Activated naive CD8-positive, alpha-beta T cell treated with anti-CD3 and anti-CD28 coated beads for 36 hours (primary cell): ENCODE results near the gene SCARB1. TPM values are rescaled to one million over a fixed set of nuclear protein-coding genes. Genes with fewer than 3 reads are reported as not detected.

Experiments used
- DNase-seq: peaks from one replicate; pipeline ENCODE4 v3.0.0; 2021
- H3K27ac Mint-ChIP-seq: one replicate; pipeline ENCODE4 v1.8.0; 2022; ENCODE audit warnings: mild to moderate bottlenecking, moderate library complexity, mixed read lengths
- H3K27me3 Mint-ChIP-seq: one replicate; pipeline ENCODE4 v1.8.0; 2022; ENCODE audit warnings: mild to moderate bottlenecking, mixed read lengths
- H3K36me3 Mint-ChIP-seq: one replicate; pipeline ENCODE4 v1.8.0; 2021; ENCODE audit warnings: mild to moderate bottlenecking, mixed read lengths
- H3K4me1 Mint-ChIP-seq: one replicate; pipeline ENCODE4 v1.8.0; 2021; ENCODE audit warnings: mixed read lengths
- H3K4me3 Mint-ChIP-seq: one replicate; pipeline ENCODE4 v1.8.0; 2022; ENCODE audit warnings: mild to moderate bottlenecking, moderate library complexity, mixed read lengths
- H3K9me3 Mint-ChIP-seq: one replicate; pipeline ENCODE4 v1.8.0; 2022; ENCODE audit warnings: mixed read lengths
- total RNA-seq, 2 experiments: library from RNA; stranded (reverse); gene quantifications; one replicate each; pipeline ENCODE4 v1.2.3, GENCODE V29; 2021

Gene SCARB1
- total RNA-seq, 2 experiments from 2014 or later = 40.3 to 43.8 TPM

DNA sequence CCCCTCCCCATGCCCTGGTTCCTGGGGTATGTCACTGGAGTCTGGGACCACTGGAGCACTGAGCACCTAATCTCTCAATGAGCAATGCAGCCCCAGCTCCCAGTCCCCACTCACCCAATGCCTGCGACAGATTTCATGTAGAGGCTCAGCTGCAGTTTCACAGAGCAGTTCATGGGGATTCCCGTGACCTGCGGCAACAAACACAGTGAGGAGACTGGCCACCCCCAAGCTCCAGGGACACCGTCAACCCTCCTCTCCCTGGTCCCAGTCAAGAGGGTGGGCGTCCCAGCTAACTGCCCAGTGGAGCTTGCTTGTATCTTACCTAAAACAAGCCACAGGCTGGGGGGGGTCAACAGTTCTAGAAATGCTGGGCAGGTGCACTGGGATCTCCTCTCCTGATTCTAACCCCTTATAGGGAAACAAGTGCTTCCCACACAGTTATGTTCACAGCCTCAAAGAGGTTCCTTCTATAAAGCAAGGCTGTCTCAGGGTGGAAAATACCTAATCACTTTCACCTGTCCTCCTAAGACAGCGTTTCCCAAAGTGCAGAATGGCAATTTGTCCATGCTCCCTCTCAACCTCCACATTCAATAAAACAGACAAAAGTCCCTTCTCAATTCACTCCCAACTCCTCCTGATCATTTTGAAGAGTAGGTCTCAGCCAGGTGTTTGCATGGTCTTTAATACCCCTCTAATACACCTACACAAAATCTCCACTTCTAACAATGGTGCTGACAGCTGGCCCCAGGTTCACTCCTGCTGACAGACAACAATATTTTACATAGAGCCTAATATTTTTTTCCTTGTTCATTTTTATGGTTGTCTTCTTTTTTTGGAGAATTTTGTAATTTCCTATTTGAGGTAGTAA, 68.3 kb downstream of the SCARB1 start:
- Mint-ChIP-seq H3K4me1 (peaks cover 18% of the 10 kb centered on the region), H3K27me3 (no peaks in the 10 kb centered on the region), H3K4me3 (no peak overlapping the region), H3K9me3 (no peaks in the 10 kb centered on the region), H3K36me3 (peaks cover 42% of the 10 kb centered on the region), H3K27ac (no peak overlapping the region)
- DNase-seq = no peak

DNA sequence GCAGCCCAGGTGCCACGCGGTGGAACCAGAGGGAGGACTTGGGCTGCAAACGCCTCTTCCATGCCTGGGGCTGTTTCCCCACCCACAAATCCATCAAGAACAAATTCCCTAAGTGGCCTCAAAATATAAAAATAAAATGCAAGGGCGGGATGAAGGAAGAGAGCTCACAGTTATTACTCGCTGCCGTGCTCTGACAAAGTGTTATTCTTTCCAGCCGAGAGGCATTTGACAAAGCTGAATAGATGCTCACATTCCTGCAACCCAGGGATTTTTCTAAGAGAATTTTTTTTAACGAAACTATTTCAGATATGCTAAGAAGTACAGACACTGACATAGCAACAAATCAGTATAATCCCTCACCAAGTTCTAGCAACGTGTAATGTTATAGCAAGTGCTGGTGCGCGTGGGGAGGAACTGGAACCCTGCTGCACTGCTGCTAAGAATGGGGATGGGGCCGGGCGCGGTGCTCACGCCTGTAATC, 70.7 kb downstream of the SCARB1 start:
- no peaks in the 10 kb centered on the region for H3K9me3 Mint-ChIP-seq
- H3K36me3 Mint-ChIP-seq = peaks cover 36% of the 10 kb centered on the region
- no peak for DNase-seq

DNA sequence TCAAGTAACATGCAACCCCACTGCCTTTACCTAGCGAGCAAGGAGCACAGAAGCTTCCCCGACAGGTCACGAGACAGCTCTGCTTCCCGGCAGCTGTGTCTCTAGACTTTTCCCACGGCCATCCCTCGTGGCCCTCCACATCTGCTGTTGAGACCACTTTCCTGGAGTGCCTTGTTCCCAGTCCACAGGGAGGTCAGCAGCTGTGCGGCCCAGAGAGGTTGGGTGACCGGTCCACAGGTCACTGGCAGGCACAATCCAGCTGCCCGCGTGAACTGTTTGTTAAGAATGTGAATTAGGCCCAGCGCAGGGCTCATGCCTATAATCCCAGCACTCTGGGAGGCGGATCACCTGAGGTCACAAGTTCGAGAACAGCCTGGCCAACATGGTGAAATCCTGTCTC, 71.5 kb downstream of the SCARB1 start:
- Mint-ChIP-seq H3K36me3 (peaks cover 32% of the 10 kb centered on the region), H3K4me1 (peaks cover 12% of the 10 kb centered on the region), H3K27me3 (no peaks in the 10 kb centered on the region), H3K27ac (no peak overlapping the region), H3K9me3 (no peaks in the 10 kb centered on the region), H3K4me3 (no peak overlapping the region)
- no peak for DNase-seq

More for the DNA sequence above, 70.7 kb downstream of the SCARB1 start:
- Mint-ChIP-seq H3K27me3 (no peaks in the 10 kb centered on the region), H3K4me1 (peaks cover 18% of the 10 kb centered on the region), H3K27ac (no peak overlapping the region), H3K4me3 (no peak overlapping the region)

DNA sequence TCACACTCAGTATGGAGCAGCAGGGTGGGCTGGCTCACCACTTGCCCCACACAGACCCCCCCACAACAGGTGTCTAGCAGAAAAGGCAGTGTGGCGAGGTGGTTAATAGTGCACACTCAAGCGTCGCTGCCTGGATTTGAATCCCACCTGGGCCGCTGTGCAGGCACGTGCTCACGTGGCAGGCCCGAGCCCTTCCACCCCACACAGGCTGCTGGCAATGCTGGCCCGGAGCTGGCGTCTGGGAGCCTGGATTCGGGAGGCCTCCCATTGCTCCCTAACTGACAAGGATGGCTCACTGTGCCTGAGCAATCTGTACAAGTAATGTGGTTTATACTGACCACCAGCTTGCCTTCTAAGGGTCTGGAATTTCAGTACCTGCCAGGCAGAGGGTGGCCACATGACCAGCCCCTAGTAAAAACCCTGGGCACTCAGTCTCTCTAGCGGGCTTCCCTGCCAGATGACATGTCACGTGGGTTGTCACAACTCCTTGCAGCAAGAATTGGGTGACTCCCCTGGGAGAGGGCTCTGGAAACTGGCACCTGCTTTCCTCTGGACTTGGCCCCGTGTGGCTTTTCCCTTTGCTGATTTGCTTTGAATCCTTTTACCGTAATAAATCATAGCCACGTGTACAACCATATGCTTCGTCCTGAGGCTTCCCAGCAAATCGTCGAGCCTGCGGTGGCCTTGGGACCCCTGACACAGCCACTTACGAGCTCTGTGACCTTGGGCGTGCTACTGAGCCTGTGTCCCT, 72.8 kb downstream of the SCARB1 start:
- Mint-ChIP-seq H3K36me3 (peaks cover 31% of the 10 kb centered on the region), H3K4me3 (no peak overlapping the region), H3K27me3 (no peaks in the 10 kb centered on the region), H3K4me1 (no peaks in the 10 kb centered on the region), H3K9me3 (no peaks in the 10 kb centered on the region), H3K27ac (no peak overlapping the region)
- DNase-seq = no peak

DNA sequence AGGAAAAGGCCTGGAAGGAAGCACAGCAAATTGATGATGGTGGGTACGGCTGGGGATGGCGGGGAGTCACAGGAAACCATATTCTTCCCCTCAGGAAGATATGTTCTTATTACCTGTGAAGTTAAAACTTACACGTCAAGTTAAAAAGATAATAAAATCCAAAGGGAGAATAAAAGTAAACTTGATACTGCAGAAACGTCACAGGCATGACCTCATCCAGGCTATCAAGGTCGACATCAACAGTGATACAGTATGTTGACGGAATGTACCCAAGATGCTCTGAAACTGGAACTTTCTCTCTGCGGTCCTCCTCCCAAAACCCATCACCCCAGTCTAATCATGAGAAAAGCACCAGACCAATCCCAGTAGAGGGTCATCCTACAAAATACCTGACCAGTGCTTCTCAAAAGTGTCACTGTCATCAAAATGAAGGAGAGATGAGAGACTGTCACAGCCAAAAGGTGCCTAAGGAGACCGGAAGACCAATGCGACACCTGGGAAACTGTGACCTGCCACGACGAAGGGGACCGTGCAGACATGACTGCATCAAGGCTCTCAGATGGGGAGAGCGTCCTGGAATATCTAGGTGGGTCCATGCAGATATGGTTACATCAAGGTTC, 74.6 kb downstream of the SCARB1 start:
- no peak for DNase-seq
- Mint-ChIP-seq H3K9me3 (no peaks in the 10 kb centered on the region), H3K4me1 (no peaks in the 10 kb centered on the region), H3K27me3 (no peaks in the 10 kb centered on the region), H3K4me3 (no peak overlapping the region), H3K36me3 (peaks cover 27% of the 10 kb centered on the region), H3K27ac (no peak overlapping the region)

DNA sequence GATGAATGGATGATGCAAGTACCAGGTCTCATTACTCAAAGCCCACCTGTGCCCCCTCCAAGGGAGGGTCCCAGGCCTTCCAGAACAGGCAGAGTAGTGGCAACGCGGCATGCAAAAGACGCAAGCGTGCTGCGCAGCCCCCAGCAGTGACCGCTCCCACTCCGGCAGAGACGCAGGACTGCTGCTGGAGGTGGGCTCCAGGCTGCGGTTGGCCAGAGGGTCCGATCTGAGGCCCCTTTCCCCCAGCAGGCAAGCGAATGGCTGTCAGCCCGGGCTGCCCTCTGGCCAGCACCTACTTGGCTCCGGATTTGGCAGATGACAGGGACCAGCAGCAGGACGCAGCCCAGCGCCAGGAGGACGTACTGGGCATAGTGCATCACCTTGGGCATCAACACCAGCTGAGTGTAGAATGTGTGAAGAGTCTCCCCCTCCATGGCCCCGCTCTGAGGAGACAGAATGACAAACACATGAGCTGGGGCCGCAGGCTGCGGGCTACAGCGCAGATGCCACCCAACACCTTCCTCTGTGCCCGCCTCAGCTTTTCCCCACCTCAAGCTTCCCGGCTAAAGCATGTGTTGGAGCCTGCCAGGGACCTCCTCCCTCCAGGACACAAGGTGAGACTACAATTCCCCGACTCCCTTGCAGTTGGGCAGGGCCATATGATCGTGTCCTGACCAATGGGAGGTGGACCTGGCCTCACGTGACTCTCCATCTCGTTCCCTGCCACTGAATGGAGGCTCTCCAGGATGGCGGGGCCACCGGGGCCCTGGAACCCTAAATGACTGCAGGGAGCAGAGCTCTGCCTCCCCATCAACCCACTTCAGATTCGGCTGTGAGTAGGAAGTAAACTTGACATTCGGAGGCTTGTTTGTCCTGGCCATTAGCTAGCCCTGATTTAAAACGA, 77.4 kb downstream of the SCARB1 start:
- Mint-ChIP-seq H3K36me3 (peaks cover 21% of the 10 kb centered on the region), H3K27ac (no peak overlapping the region), H3K9me3 (no peaks in the 10 kb centered on the region), H3K4me3 (no peak overlapping the region), H3K4me1 (no peaks in the 10 kb centered on the region), H3K27me3 (no peaks in the 10 kb centered on the region)
- DNase-seq = no peak

DNA sequence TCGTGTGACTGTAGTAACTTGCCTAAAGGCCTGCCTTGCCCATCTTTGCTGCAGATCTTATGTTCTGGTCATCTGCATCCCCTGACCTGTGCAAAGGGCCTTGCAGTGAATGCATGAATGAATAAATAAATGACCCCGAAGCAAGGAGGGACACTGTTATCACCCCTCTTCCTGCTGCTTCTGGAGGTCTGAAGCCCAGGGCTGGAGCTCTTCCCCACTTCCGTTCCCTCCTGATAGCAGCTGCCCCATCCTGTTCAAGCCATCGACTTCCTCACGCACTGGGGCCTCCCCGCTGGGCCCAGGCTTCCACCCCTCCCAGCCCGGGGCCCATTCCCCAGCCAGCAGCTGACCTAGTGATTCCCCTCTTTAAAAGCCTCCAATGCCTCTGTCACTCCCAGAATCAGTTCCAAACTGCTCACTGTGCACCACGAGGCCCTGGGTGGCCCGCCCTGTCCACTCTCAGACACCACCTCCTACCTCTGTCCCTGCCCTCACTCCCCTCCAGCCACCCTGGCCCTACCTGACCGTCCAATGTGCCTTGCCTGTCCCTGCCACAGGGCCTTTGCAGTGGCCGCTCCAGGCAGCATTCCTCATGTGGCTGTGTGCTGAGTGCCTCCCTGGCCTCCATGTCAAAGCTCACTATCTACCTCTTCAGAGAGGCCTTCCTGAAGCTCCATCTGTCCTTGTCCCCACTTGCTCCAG, 78.6 kb downstream of the SCARB1 start:
- H3K4me1 Mint-ChIP-seq = no peaks in the 10 kb centered on the region
- no peaks in the 10 kb centered on the region for H3K27me3 Mint-ChIP-seq
- no peak overlapping the region for H3K4me3 Mint-ChIP-seq
- DNase-seq = no peak
- peaks cover 18% of the 10 kb centered on the region for H3K36me3 Mint-ChIP-seq
- no peaks in the 10 kb centered on the region for H3K9me3 Mint-ChIP-seq
- H3K27ac Mint-ChIP-seq = no peak overlapping the region

DNA sequence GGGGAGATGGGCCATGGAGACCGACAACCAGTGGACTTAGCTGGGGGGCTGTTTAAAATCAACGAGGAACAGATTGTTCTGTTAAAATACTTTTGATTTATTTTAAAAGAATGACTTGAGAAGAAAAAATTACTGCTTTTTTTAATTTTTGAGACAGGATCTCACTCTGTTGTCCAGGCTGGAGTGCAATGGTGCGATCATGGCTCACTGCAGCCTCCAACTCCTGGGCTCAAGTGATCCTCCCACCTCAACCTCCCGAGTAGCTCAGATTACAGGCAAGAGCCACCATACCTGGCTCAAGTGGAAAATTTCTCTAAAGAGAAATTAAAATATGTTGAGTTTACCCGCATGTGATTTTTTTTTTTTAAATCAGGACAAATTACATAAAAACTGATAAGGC, 80.6 kb downstream of the SCARB1 start:
- Mint-ChIP-seq H3K27me3 (no peaks in the 10 kb centered on the region), H3K36me3 (peaks cover 17% of the 10 kb centered on the region), H3K9me3 (no peaks in the 10 kb centered on the region), H3K4me1 (peaks cover 2% of the 10 kb centered on the region), H3K4me3 (no peak overlapping the region), H3K27ac (no peak overlapping the region)
- no peak for DNase-seq

DNA sequence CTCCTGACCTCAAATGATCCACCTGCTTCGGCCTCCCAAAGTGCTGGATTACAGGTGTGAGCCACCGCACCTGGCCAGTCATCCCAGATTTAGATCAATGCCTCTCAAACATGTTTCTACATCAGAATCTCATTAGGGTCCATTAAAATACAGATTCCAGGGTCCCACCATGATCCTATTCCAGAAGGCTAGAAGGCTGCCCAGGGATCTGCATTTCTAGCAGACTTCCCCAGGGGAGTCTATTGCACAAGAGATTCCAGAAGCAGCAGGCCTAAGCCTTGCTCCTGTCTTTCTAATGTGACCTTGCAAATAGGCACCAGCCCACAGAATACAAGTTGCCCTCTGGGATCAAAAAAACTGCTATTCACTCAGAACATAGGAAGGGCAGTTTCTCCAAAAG, 81.5 kb downstream of the SCARB1 start:
- DNase-seq = no peak
- Mint-ChIP-seq H3K9me3 (no peaks in the 10 kb centered on the region), H3K36me3 (peaks cover 13% of the 10 kb centered on the region), H3K4me3 (no peak overlapping the region), H3K27ac (no peak overlapping the region), H3K4me1 (peaks cover 2% of the 10 kb centered on the region), H3K27me3 (no peaks in the 10 kb centered on the region)

DNA sequence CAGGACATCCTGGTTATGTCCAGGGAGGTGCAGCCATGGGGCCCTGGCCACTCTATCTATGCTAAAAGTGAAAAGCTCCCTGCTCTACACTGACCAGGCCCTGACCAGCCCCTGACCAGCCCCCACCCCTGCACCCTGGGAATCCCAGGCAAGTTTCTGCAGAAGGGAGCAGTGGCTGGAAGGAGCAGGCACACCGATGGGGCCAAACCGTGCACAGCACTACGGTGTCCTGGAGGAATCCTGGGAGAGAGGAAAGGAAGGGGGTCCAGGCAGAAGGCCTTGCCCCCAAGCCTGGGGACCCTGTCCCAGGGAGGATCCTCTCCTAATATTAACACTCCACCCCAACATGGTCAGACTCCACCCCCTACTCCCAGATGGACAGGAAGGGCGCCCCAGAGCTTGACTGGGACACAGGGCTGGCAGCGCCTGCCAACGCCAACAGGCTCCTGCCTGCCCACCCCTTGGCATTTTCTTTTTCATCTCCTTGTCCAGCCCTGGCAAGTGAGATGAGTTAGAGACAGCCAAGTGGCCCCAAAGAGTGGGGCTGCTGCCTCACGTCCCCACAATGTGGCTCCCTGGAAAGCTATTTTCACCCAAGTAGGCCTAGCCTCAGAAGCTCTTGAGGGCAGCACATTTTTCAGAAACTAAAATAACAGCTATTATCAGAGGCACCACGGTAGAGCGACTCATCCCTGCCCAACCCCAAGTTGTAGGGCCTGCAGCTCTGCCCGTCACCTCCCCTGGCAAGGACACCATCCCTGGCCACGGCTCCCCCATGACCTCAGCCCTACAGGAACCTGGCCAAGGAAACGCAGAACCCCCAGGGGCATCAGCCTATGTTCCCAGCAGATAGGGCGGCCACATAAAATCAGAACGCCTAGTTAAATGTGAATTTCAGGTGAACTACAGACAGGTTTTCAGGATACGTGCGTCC, 82.6 kb downstream of the SCARB1 start:
- Mint-ChIP-seq H3K27me3 (no peaks in the 10 kb centered on the region), H3K36me3 (peaks cover 18% of the 10 kb centered on the region), H3K27ac (no peak overlapping the region), H3K4me1 (peaks cover 2% of the 10 kb centered on the region), H3K4me3 (no peak overlapping the region), H3K9me3 (no peaks in the 10 kb centered on the region)
- no peak for DNase-seq

DNA sequence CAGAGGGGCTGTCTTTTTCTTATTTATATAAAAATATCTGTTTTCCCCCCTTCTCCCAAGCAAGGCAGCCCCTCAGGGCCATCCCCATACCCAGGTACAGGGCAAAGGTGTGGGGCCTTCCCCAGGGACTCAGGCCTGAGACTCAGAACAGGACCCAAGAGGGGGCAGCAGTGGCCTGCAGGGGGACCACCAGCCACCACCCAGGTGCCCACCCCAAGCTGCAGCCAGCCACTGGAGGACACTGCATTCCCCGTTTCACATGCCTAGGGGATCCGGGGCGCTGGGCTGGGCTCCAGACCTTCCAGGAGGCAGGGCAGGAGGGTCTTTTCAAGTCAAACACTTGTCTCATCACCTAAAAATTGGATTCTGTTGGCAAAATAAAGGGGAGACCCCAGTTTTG, 83.3 kb downstream of the SCARB1 start:
- peaks cover 3% of the 10 kb centered on the region for H3K9me3 Mint-ChIP-seq
- no peaks in the 10 kb centered on the region for H3K27me3 Mint-ChIP-seq
- H3K4me3 Mint-ChIP-seq = no peak overlapping the region
- DNase-seq = no peak
- H3K4me1 Mint-ChIP-seq = peaks cover 6% of the 10 kb centered on the region
- peaks cover 19% of the 10 kb centered on the region for H3K36me3 Mint-ChIP-seq
- H3K27ac Mint-ChIP-seq = no peak overlapping the region

DNA sequence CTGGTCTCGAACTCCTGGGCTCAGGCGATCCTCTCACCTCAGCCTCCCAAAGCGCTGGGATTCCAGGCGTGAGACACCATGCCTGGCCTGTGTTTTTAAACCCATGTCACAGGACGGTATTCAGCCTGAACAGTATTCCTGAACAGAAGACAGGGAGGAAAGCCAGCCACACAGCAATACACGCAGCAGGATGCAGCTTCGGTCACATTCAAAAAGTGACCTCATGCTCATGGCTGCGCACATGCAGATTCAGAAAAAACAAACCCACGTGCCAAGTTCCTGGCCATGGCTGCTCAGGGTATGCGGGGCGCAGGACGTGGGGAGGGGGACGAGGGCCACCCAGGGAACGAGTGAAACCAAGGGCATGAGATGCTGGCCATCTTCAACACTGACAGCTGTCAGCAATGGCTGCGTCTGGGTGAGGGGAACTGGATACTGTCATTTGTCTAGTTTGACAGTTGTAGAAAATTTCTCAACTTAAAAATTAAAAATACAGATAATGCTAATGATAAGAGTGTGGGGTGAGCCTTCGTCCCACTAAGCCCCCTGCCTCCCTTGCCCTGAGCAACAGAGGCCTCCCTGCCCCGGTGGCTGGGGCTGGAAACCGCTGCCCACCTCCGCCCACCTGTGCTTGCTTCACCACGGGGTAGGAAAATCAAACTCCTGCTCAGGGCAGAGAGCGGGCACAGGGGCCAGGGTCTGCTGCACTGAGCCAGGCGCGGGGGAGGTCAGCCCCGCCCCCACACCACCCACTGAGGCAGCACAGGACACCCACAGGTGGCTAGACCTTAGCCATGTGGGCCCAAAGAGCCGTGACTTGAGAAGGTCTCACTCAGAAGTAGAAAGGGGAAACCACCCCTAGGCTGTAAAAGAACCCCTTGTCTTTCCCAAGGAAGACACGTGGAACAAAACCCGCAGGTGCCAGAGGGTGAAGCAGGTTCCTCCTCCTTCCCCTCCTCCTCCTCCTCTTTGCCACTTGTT, 84.2 kb downstream of the SCARB1 start:
- peaks cover 7% of the 10 kb centered on the region for H3K9me3 Mint-ChIP-seq
- DNase-seq = no peak
- H3K4me3 Mint-ChIP-seq = no peak overlapping the region
- peaks cover 22% of the 10 kb centered on the region for H3K36me3 Mint-ChIP-seq
- H3K4me1 Mint-ChIP-seq = peaks cover 15% of the 10 kb centered on the region
- H3K27ac Mint-ChIP-seq = no peak overlapping the region
- no peaks in the 10 kb centered on the region for H3K27me3 Mint-ChIP-seq
